Measurements from ENCODE around the gene TEX12. TPM values are rescaled to one million over a fixed set of nuclear protein-coding genes. Genes with fewer than 3 reads are reported as not detected.

TEX12 gene
- total and polyA plus RNA-seq, 9 donors, result 0.14 to 0.29 (median 0.23) TPM; not detected in 3

GRCh38 chr11:112163875-112164685, 3.1 kb upstream of the TEX12 start, which contains the start of gene IL18:
Gene IL18 (minus strand): TSS chr11:112164094. CDS start chr11:112155053, 9,041 bp downstream.
- Histone ChIP-seq H3K9me3 (replicated peaks; ENCODE audit: control insufficient read depth, low read depth, low read length) (no peaks in the 10 kb centered on the region), H3K4me1 (ENCODE audit: control insufficient read depth, insufficient read depth, low read length) (no peaks in the 10 kb centered on the region), H3K27me3 (ENCODE audit: control insufficient read depth, insufficient read depth, low read length) (no peaks in the 10 kb centered on the region), H3K36me3 (ENCODE audit: control insufficient read depth, insufficient read depth, low read length) (no peaks in the 10 kb centered on the region), H3K27ac (ENCODE audit: low read length) (no peak within 1 kb of the TSS), H3K4me3 (ENCODE audit: low read length) (no peak within 1 kb of the TSS)
- no peak for DNase-seq
- WGBS (ENCODE audit: insufficient coverage), result 77% methylated on average over 7 of the region's 12 CpGs

GRCh38 chr11:112165049-112165448, 2.1 kb upstream of the TEX12 start:
- DNase-seq, result no peak
- no peak overlapping the region for H3K4me3 ChIP-seq (ENCODE audit: low read length)
- no peaks in the 10 kb centered on the region for H3K27me3 ChIP-seq (ENCODE audit: control insufficient read depth, insufficient read depth, low read length)
- H3K4me1 ChIP-seq (ENCODE audit: control insufficient read depth, insufficient read depth, low read length), result no peaks in the 10 kb centered on the region
- H3K27ac ChIP-seq (ENCODE audit: low read length), result no peak overlapping the region
- H3K9me3 ChIP-seq (replicated peaks; ENCODE audit: control insufficient read depth, low read depth, low read length), result no peaks in the 10 kb centered on the region
- H3K36me3 ChIP-seq (ENCODE audit: control insufficient read depth, insufficient read depth, low read length), result no peaks in the 10 kb centered on the region
- no CpG with 5 or more reads among the region's 3 CpGs for WGBS (ENCODE audit: insufficient coverage)

GRCh38 chr11:112166562-112166961, 610 bp upstream of the TEX12 start:
- 84% methylated on average over 5 of the region's 8 CpGs for WGBS (ENCODE audit: insufficient coverage)
- Histone ChIP-seq H3K4me3 (ENCODE audit: low read length) (no peak overlapping the region), H3K36me3 (ENCODE audit: control insufficient read depth, insufficient read depth, low read length) (no peaks in the 10 kb centered on the region), H3K4me1 (ENCODE audit: control insufficient read depth, insufficient read depth, low read length) (no peaks in the 10 kb centered on the region), H3K27me3 (ENCODE audit: control insufficient read depth, insufficient read depth, low read length) (no peaks in the 10 kb centered on the region), H3K27ac (ENCODE audit: low read length) (no peak overlapping the region), H3K9me3 (replicated peaks; ENCODE audit: control insufficient read depth, low read depth, low read length) (no peaks in the 10 kb centered on the region)
- DNase-seq, result no peak

- peaks cover 3% of the 10 kb centered on the region for H3K4me1 ChIP-seq (ENCODE audit: control insufficient read depth, insufficient read depth, low read length)
- H3K4me3 ChIP-seq (ENCODE audit: low read length), result no peak overlapping the region
- no peaks in the 10 kb centered on the region for H3K9me3 ChIP-seq (replicated peaks; ENCODE audit: control insufficient read depth, low read depth, low read length)
- DNase-seq, result no peak
- H3K36me3 ChIP-seq (ENCODE audit: control insufficient read depth, insufficient read depth, low read length), result no peaks in the 10 kb centered on the region
- H3K27me3 ChIP-seq (ENCODE audit: control insufficient read depth, insufficient read depth, low read length), result no peaks in the 10 kb centered on the region
- no peak overlapping the region for H3K27ac ChIP-seq (ENCODE audit: low read length)
- WGBS (ENCODE audit: insufficient coverage), result no CpG with 5 or more reads among the region's 2 CpGs
Observed at GRCh38 chr11:112172362-112172994, 5.3 kb downstream of the TEX12 start.

- no peaks in the 10 kb centered on the region for H3K9me3 ChIP-seq (replicated peaks; ENCODE audit: control insufficient read depth, low read depth, low read length)
- no peaks in the 10 kb centered on the region for H3K36me3 ChIP-seq (ENCODE audit: control insufficient read depth, insufficient read depth, low read length)
- no peaks in the 10 kb centered on the region for H3K27me3 ChIP-seq (ENCODE audit: control insufficient read depth, insufficient read depth, low read length)
- H3K4me3 ChIP-seq (ENCODE audit: low read length), result no peak overlapping the region
- no CpG with 5 or more reads among the region's 3 CpGs for WGBS (ENCODE audit: insufficient coverage)
- peaks cover 3% of the 10 kb centered on the region for H3K4me1 ChIP-seq (ENCODE audit: control insufficient read depth, insufficient read depth, low read length)
- DNase-seq, result no peak
- no peak overlapping the region for H3K27ac ChIP-seq (ENCODE audit: low read length)
Observed at GRCh38 chr11:112173152-112173551, 6.0 kb downstream of the TEX12 start.

GRCh38 chr11:112174789-112175598, 7.8 kb downstream of the TEX12 start, which contains the start of gene BCO2:
Gene BCO2 (plus strand): TSS chr11:112175512. CDS start chr11:112175602, 90 bp downstream.
- WGBS (ENCODE audit: insufficient coverage), result 4% methylated on average over 10 of the region's 11 CpGs
- peak within 1 kb of the TSS; percentile 93 for H3K27ac ChIP-seq (ENCODE audit: low read length)
- H3K4me1 ChIP-seq (ENCODE audit: control insufficient read depth, insufficient read depth, low read length), result peaks cover 3% of the 10 kb centered on the region
- H3K9me3 ChIP-seq (replicated peaks; ENCODE audit: control insufficient read depth, low read depth, low read length), result no peaks in the 10 kb centered on the region
- H3K4me3 ChIP-seq (ENCODE audit: low read length), result peak within 1 kb of the TSS; percentile 42
- H3K27me3 ChIP-seq (ENCODE audit: control insufficient read depth, insufficient read depth, low read length), result no peaks in the 10 kb centered on the region
- peak; percentile 96 for DNase-seq
- no peaks in the 10 kb centered on the region for H3K36me3 ChIP-seq (ENCODE audit: control insufficient read depth, insufficient read depth, low read length)

- peaks cover 3% of the 10 kb centered on the region for H3K4me1 ChIP-seq (ENCODE audit: control insufficient read depth, insufficient read depth, low read length)
- no peaks in the 10 kb centered on the region for H3K36me3 ChIP-seq (ENCODE audit: control insufficient read depth, insufficient read depth, low read length)
- no peaks in the 10 kb centered on the region for H3K27me3 ChIP-seq (ENCODE audit: control insufficient read depth, insufficient read depth, low read length)
- H3K4me3 ChIP-seq (ENCODE audit: low read length), result peak overlapping the region; percentile 42
- H3K9me3 ChIP-seq (replicated peaks; ENCODE audit: control insufficient read depth, low read depth, low read length), result no peaks in the 10 kb centered on the region
- no peak for DNase-seq
- peak overlapping the region; percentile 93 for H3K27ac ChIP-seq (ENCODE audit: low read length)
- WGBS (ENCODE audit: insufficient coverage), result 8% methylated on average over 2 of the region's 4 CpGs
Observed at GRCh38 chr11:112175599-112175952, 8.4 kb downstream of the TEX12 start.

- peak overlapping the region; percentile 42 for H3K4me3 ChIP-seq (ENCODE audit: low read length)
- H3K27me3 ChIP-seq (ENCODE audit: control insufficient read depth, insufficient read depth, low read length), result no peaks in the 10 kb centered on the region
- no peaks in the 10 kb centered on the region for H3K36me3 ChIP-seq (ENCODE audit: control insufficient read depth, insufficient read depth, low read length)
- H3K9me3 ChIP-seq (replicated peaks; ENCODE audit: control insufficient read depth, low read depth, low read length), result no peaks in the 10 kb centered on the region
- H3K27ac ChIP-seq (ENCODE audit: low read length), result peak overlapping the region; percentile 93
- peaks cover 3% of the 10 kb centered on the region for H3K4me1 ChIP-seq (ENCODE audit: control insufficient read depth, insufficient read depth, low read length)
- DNase-seq, result no peak
- WGBS (ENCODE audit: insufficient coverage), result no CpG with 5 or more reads among the region's 1 CpG
Observed at GRCh38 chr11:112176077-112176476, 8.9 kb downstream of the TEX12 start.

GRCh38 chr11:112177589-112177988, 10.4 kb downstream of the TEX12 start:
- Histone ChIP-seq H3K4me3 (ENCODE audit: low read length) (no peak overlapping the region), H3K36me3 (ENCODE audit: control insufficient read depth, insufficient read depth, low read length) (no peaks in the 10 kb centered on the region), H3K4me1 (ENCODE audit: control insufficient read depth, insufficient read depth, low read length) (peaks cover 3% of the 10 kb centered on the region), H3K27ac (ENCODE audit: low read length) (no peak overlapping the region), H3K9me3 (replicated peaks; ENCODE audit: control insufficient read depth, low read depth, low read length) (no peaks in the 10 kb centered on the region), H3K27me3 (ENCODE audit: control insufficient read depth, insufficient read depth, low read length) (no peaks in the 10 kb centered on the region)
- DNase-seq, result no peak
- WGBS (ENCODE audit: insufficient coverage), result no CpG with 5 or more reads among the region's 4 CpGs

GRCh38 chr11:112178428-112178827, 11.3 kb downstream of the TEX12 start:
- no peak for DNase-seq
- H3K27ac ChIP-seq (ENCODE audit: low read length), result no peak overlapping the region
- no peaks in the 10 kb centered on the region for H3K9me3 ChIP-seq (replicated peaks; ENCODE audit: control insufficient read depth, low read depth, low read length)
- no CpG with 5 or more reads among the region's 1 CpG for WGBS (ENCODE audit: insufficient coverage)
- no peak overlapping the region for H3K4me3 ChIP-seq (ENCODE audit: low read length)
- no peaks in the 10 kb centered on the region for H3K36me3 ChIP-seq (ENCODE audit: control insufficient read depth, insufficient read depth, low read length)
- H3K27me3 ChIP-seq (ENCODE audit: control insufficient read depth, insufficient read depth, low read length), result no peaks in the 10 kb centered on the region
- H3K4me1 ChIP-seq (ENCODE audit: control insufficient read depth, insufficient read depth, low read length), result peaks cover 3% of the 10 kb centered on the region
